Amniotic epithelial cell (primary cell): ENCODE results near the gene THOC7.

Experiments
- DNase-seq: peaks from one replicate; pipeline ENCODE4 v3.0.0-alpha.2; 2010; ENCODE audit warnings: low read depth

THOC7 gene

GRCh38 chr3:63863150-63864007 lies at the start of gene THOC7, which contains the start of gene ATXN7:
THOC7 (minus strand) TSS chr3:63863805; CDS start chr3:63863790, 15 bp downstream.
ATXN7 (plus strand) TSS chr3:63863867; CDS start chr3:63912599, 48,732 bp downstream.
- peak; percentile 35 for DNase-seq

DNA sequence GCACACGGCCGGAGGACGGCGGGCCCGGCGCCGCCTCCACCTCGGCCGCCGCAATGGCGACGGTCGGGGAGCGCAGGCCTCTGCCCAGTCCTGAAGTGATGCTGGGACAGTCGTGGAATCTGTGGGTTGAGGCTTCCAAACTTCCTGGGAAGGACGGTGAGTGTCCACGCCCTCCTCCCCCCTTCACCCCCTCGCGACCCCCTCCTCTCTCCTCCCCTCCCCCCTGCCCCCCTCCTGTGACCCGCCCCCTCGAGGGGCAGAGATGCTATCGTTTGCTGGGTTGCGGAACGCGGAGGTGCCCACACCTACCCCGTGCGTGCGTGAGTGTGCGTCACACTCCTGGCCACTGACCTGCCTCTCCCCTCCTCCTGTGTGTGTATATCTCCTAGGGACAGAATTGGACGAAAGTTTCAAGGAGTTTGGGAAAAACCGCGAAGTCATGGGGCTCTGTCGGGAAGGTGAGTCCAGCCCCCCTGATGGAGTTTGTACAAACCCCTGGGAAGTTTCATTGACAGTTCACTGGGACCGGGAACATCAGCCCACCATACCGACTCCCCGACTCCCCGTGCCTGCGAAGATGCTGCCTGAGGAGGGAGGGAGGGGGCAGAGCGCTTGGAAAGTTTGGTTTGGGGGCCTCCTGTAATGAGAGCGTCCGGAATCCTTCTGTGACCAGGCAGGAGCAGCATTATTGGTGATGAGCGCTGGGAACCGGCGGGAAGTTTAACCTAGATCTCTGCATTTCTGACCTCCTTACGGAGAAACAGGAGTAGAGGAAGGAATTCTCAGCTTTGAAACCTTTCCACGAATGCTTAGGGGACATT lies 49.4 kb upstream of the THOC7 start:
- peak; percentile 45 for DNase-seq

DNA sequence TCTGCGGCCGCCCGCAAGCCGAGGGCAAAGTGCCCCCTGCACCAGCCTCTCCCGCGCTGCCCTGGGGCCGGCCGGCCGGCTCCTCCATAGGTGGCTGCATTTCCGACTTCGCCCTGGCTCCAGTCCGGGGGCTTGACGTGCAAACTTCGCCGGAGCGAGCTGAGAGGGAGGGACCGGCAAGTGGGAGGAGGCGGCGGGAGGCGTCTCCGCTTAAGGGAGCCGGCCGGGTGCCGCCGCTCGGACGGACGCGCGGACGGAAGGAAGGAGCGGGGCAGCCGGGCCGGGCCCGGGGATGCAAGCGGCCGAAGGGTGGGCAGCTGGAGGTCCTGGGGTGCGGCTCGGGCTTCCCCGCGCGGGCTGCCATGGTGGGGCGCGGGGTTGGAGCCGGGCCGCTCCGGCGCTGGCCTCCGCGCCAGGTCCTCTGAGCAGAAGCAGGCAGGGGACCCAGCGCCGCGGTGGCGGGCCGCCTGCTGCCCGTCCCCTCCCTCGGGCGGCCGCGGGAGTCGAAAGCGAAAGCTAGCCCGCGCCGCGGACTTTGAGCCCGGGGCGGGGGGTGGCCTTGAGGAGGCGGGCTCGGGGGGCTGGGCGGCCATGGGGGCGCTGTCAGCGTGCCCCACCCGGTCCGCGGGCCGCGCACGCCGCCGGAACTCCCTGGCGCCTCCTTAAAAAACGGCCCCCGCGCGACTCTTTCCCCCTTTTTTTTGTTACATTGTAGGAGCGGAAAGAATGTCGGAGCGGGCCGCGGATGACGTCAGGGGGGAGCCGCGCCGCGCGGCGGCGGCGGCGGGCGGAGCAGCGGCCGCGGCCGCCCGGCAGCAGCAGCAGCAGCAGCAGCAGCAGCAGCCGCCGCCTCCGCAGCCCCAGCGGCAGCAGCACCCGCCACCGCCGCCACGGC lies 48.5 kb upstream of the THOC7 start, which contains the start of gene SCAANT1:
Gene SCAANT1 (minus strand): TSS at position 511 of the 895 bp plus-strand sequence.
- DNase-seq: peak; percentile 89

GRCh38 chr3:63911509-63911872 lies 47.9 kb upstream of the THOC7 start:
- DNase-seq: no peak

DNA sequence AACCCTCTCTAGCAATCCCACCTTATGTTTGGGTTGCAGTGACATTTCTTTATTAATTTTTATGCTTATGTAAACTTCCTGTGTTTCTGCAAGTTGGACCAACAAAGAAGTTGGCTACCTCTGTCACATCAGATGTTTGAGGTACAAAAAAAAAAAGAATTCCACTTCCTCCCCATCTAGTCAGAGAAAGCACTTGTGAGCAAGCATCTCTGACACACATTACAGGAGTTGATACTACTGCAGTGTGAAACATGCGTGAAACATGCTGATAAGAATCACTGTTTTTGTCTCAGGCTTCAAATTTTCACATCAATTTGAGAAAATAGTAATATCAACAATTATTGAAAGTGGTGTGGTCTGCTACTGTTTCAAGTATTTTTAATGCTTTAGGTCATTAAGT lies 47.3 kb upstream of the THOC7 start:
- DNase-seq: peak; percentile 3

- no peak for DNase-seq
These were observed 46.4 kb upstream of the THOC7 start for GRCh38 chr3:63910001-63910400.

DNA sequence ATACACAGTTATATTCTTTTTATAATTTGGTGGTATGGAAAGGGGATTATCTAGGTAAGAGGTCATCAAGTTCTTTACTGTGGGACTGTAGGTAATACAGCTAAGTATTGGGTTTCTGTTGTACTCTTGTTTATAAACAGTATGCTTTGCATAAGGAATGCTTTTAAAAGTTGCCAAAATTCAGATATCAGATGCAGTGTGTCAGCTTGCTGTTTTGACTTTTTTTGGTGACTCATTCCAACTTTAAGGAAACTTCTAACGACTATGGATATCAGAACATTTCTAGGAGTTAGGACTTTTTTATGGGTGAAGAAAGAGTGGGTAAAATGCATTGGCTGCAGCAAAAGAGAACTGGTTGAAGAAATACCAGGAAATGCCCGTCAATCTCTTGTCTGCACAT lies 45.8 kb upstream of the THOC7 start:
- no peak for DNase-seq

DNA sequence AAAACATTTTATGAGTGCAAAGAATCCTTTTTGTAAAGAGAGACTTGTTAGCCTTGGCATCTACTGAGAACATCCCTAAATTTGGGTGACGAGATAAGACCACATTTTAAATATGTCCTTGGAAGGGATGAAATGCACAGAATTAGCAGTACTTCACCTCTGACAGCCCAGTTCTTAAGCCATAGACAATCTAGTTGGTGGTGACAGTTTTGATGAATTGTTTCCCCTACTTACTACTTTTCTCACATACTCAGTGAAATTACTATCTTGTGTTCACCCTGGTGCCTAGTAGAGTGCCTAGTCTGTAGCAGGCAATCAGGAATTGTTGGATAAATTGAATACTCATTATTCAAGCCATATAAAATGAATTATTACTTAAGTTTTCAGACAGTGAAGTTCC lies 45.2 kb upstream of the THOC7 start:
- DNase-seq: no peak

DNA sequence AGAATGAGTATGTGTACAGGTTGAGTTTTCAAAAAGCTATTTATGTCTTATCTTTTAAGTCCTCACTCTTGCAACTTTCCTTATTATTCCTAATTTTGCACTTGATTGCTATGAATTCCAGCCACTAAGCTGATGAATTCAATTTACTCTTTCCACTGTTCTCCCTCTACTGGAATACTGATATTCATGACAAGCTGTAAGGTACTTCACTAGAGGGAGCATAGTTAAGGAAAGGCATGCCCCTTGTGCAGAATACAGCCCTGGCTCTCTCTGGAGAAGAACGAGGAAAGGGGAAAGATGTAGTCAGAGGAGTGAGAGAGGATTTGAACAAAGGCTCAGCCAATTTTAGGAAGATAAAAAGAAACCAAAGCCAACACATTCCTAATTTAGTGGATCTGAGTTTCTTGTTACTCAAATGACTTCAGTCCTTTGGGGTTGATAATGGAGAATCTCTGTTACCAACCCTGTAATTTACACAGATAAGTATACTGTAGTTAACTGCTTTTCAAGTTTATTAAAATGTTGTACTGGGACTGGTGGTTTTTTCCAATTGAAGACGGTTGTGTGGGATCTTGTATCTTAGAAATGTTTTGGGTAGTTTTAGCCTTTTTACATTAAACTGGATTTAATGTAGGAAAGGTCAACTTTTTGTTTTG lies 44.6 kb upstream of the THOC7 start:
- DNase-seq: peak; percentile 33

- no peak for DNase-seq
These were observed 42.4 kb upstream of the THOC7 start for GRCh38 chr3:63905731-63906620.

DNA sequence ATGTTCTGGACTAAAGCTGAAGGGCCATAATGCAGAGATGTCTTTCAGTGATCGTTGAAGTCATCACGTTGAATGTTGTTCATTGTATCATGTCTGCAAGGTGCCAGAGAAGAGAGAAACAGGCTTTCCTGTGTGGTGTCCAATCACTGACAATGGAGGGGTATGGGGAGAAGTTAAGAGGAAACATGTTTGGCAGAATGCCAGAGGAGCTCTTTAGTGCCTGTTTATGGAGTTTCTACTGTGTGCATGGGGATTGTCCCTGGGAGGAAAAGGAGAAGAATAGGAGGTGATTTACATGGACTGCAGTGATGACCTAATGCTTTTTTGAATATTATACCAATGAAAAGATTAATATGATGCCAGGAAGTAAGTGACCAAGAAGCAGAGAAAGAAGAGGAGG lies 36.9 kb upstream of the THOC7 start:
- no peak for DNase-seq

DNA sequence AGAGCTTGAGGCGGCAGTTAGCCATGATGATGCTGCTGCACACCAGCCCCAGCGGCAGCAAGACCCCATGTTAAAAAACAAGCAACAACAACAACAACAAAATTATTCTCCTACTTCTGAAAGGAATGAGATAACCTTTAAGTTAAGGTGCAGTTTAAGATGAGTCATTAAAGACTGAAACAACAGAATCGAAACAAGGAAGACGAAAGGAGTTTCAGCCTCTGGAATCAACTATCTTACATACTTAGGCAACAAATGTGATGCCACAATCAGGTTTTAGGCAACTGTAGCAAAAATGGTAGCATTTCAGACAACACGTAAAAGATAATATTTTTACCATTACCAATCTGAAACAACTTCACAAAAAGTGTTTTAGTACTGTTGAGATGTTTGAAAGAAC lies 36.4 kb upstream of the THOC7 start:
- DNase-seq: no peak

DNA sequence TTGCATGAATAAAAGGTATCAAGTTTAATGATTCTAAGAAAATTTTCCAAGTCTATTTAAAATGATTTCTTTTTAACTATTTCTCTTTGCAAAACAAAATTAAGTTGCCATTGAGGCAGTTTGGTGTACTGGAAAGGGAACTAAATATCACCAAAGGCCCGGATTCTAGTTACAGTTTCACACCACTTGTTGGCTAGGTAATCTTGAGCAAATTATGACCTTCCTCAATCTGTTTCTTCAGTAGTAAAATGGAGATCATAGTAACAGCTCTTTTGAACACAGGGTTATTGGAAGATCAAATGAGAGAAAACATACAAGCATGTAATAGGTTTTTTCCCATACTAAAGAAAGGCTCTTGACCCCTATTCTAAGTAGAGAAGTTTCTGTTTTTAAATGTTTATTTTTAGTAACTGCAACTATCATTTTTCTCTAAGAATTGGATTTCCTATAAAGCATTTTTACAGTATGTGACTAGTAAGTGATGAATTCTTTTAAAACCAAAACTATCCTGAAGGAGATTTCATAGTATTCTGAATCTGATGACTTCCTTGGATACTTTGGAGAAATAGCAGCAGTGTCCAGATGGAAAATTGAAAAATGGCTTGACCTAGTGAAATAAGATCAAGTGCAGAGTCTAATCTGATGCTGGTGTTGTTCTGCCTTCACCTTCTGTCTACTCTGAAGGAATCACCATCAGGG lies 32.9 kb upstream of the THOC7 start:
- DNase-seq: no peak

GRCh38 chr3:63895422-63896189 lies 32.0 kb upstream of the THOC7 start:
- DNase-seq: no peak

DNA sequence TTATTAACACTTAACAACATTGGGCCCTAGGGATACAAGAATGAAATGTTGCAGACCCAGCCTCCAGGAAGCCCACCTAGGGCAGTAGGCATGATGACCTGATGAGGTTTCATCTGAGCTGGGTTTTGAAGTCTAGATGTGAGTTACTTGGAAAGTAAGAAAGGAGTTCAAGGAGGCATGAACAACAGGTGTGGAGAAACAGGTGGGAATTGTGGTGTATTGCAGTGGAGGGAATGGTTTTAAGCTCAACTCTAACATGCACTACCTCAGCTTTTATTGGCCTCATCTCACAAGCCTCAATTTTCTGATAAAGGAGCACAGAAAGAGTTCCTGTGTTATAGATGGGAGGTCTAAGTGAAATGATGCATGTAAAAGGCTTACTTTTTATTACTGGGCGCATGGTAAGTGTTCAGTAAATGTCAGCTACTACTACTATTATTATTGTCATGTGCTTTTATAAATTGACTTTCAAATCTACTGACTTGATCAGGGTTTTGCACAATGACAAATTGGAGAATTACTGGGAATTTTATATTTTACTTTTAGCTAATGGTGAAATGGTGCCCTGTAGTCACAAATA lies 29.3 kb upstream of the THOC7 start:
- no peak for DNase-seq

DNA sequence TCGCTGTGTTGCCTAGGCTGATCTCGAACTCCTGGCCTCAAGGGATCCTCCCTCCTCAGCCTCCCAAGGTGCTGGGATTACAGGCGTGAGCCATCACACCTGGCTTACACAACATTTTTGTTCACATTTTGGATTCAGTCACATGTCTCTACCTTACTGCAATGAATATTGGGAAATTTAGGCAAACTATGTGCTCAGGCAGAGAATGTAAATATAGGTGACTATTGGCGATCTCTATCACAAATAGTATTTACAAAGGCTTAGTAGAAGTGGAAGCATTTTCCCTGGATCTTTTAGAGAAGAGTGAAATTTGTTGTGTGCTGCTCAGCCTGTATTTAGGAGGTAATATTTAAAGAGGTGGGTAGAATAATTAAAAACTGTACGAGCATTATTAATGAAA lies 27.9 kb upstream of the THOC7 start:
- DNase-seq: no peak

- peak; percentile 52 for DNase-seq
These were observed 23.3 kb upstream of the THOC7 start for GRCh38 chr3:63886858-63887257.

- DNase-seq: no peak
These were observed 17.0 kb upstream of the THOC7 start for GRCh38 chr3:63880653-63881052.
